Stomach (tissue), 9 donors: Measurements from ENCODE around the gene OTUD7B. TPM values are rescaled to one million over a fixed set of nuclear protein-coding genes. Genes with fewer than 3 reads are reported as not detected.
"Not testable (repeated sequence)": the region's sequence is repeated elsewhere in the genome, so short reads cannot be mapped to it uniquely, and the experiment has no call there.

Experiments
- DNase-seq, 2 donors: peaks; one replicate each; pipeline versions ENCODE4 v3.0.0 to v3.0.0-alpha.2; 2013 to 2019
- H3K27ac ChIP-seq, 5 donors: fragments of 200-600 bp in 4 of 5; sonication (generic) in 4 of 5; one replicate each; pipeline ENCODE4 v1.5.1; 2013 to 2019; ENCODE audit warnings: mild to moderate bottlenecking in 1 of 5, moderate library complexity in 1 of 5
- H3K27me3 ChIP-seq, 3 donors: fragments of 200-600 bp; sonication (generic); one replicate each; pipeline ENCODE4 v1.5.1; 2017 to 2019; ENCODE audit warnings: mixed run types in 1 of 3
- H3K36me3 ChIP-seq, 4 donors: fragments of 200-600 bp; sonication (generic); 1 replicate in 3 of 4; 2 replicates in 1 of 4; pipeline ENCODE4 v1.5.1; 2016 to 2019
- H3K4me1 ChIP-seq, 4 donors: fragments of 200-600 bp; sonication (generic); one replicate each; pipeline ENCODE4 v1.5.1; 2016 to 2019
- H3K4me3 ChIP-seq, 4 donors: fragments of 200-600 bp; sonication (generic) in 3 of 4; one replicate each; pipeline ENCODE4 v1.5.1; 2016 to 2019; ENCODE audit warnings: mild to moderate bottlenecking in 1 of 4
- H3K9me3 ChIP-seq, 4 donors: fragments of 200-600 bp; sonication (generic); one replicate each; pipeline ENCODE4 v1.5.1; 2016 to 2019
- CTCF ChIP-seq, 7 experiments: fragments of 450-650 bp in 4 of 7; fragments of 200-600 bp in 3 of 7; sonication (generic) in 3 of 7; IDR thresholded peaks; one replicate each; pipeline ENCODE4 v1.5.1; 2016 to 2019; ENCODE audit warnings: antibody characterized with exemption in 7 of 7, control low read depth in 2 of 7, mild to moderate bottlenecking in 1 of 7
- EP300 ChIP-seq: sonication (generic); formaldehyde crosslinking; IDR thresholded peaks from one replicate; pipeline ENCODE4 v1.6.1; 2017; ENCODE audit warnings: antibody characterized with exemption
- POLR2A ChIP-seq, 4 donors: fragments of 450-650 bp; IDR thresholded peaks; one replicate each; pipeline ENCODE4 v1.6.1; 2016; ENCODE audit warnings: antibody characterized with exemption in 4 of 4, control low read depth in 2 of 4, mild to moderate bottlenecking in 1 of 4, moderate library complexity in 1 of 4
- POLR2AphosphoS5 ChIP-seq, 3 donors: sonication (generic); formaldehyde crosslinking; IDR thresholded peaks; one replicate each; pipeline ENCODE4 v1.6.1; 2016; ENCODE audit warnings: antibody characterized with exemption in 3 of 3
- WGBS, 5 donors: extraction: QIAGEN DNeasy Blood & Tissue Kit in 3 of 5; methylation state at CpG; one replicate each; pipeline versions ENCODE4 v1.1.5 to v1.1.7; 2013 to 2018; 5-methylcytosine and 5-hydroxymethylcytosine counted together
- intact Hi-C: fragments of 100-400 bp; cut with DNase I; formaldehyde crosslinking; loops from one replicate; pipeline ENCODE4 v1.15.1; 2023; ENCODE audit warnings: low total_unique reads
- polyA plus RNA-seq, 3 donors: library from polyadenylated mRNA; stranded (reverse); fragments of 200-250 nt; gene quantifications; one replicate each; pipeline ENCODE4 v1.2.3, GENCODE V29; 2013
- total RNA-seq, 5 donors: library from RNA; depleted of rRNA; stranded (reverse); fragments of >200 nt; gene quantifications; one replicate each; pipeline versions ENCODE4 v1.1.0 to v1.2.3, GENCODE V29; 2014 to 2016
- donor health status: healthy with polysubstance abuse.
- donor health status: Bipolar disorder and iron deficiency.
- donor health status: healthy.

The OTUD7B gene
- total and polyA plus RNA-seq, 8 donors, result 2.2 to 38.8 (median 10.9) TPM

GRCh38 chr1:149962039-149962647 is 48.4 kb downstream of the OTUD7B start:
- H3K36me3 ChIP-seq, result peaks cover 58 to 89% (median 83%) of the 10 kb centered on the region in 4 donors
- TF ChIP-seq POLR2A (IDR thresholded peaks at IDR 0.05), result no peak
- peak in 1 of 3 donors; percentile 66 for TF ChIP-seq POLR2AphosphoS5 (IDR thresholded peaks at IDR 0.05)
- peak in 5 of 7 experiments; percentile 57 to 90 (median 77) for TF ChIP-seq CTCF (IDR thresholded peaks at IDR 0.05)
- TF ChIP-seq EP300, result no peak
- peak overlapping the region in 4 of 5 donors; percentile 20 to 67 (median 63) for H3K27ac ChIP-seq

GRCh38 chr1:149957548-149957947 is 53.0 kb downstream of the OTUD7B start:
- H3K27me3 ChIP-seq, H3K9me3 ChIP-seq, H3K4me1 ChIP-seq, intact Hi-C loops, H3K27ac ChIP-seq, DNase-seq, H3K4me3 ChIP-seq: not testable (repeated sequence)
- H3K36me3 ChIP-seq, result peaks cover 26 to 60% (median 54%) of the 10 kb centered on the region in 4 donors
- WGBS, 5 donors, result 96 to 98% (median 97%) methylated on average over 11 to 14 of the region's 14 CpGs

More at GRCh38 chr1:149962039-149962647, 48.4 kb downstream of the OTUD7B start:
- Histone ChIP-seq H3K27me3 (no peaks in the 10 kb centered on the region), H3K4me3 (no peak overlapping the region), H3K9me3 (peaks cover 0 to 4% (median 0%) of the 10 kb centered on the region in 4 donors), H3K4me1 (peaks cover 7 to 44% (median 11%) of the 10 kb centered on the region in 4 donors)
- intact Hi-C loops, result loop anchor here (10.0 kb wide), 1 partner anchor 213 kb away; no protein-coding TSS in a partner anchor
- DNase-seq, result peak; percentile 63 to 91
- WGBS, 5 donors, result 7 to 18% (median 15%) methylated on average over 3 of the region's 3 CpGs

- intact Hi-C loops, result no loop called here
- H3K36me3 ChIP-seq, result peaks cover 43 to 70% (median 59%) of the 10 kb centered on the region in 4 donors
- no peaks in the 10 kb centered on the region for H3K9me3 ChIP-seq
- no peak overlapping the region for H3K27ac ChIP-seq
- DNase-seq, result no peak
- H3K4me1 ChIP-seq, result no peaks in the 10 kb centered on the region
- TF ChIP-seq POLR2AphosphoS5 (IDR thresholded peaks at IDR 0.05) (no peak), CTCF (IDR thresholded peaks at IDR 0.05) (no peak), POLR2A (IDR thresholded peaks at IDR 0.05) (no peak), EP300 (no peak)
- H3K27me3 ChIP-seq, result no peaks in the 10 kb centered on the region
- 77 to 89% (median 86%) methylated on average over 6 of the region's 6 CpGs for WGBS, 5 donors
- no peak overlapping the region for H3K4me3 ChIP-seq
Observed at GRCh38 chr1:149949911-149950310, 60.6 kb downstream of the OTUD7B start.

GRCh38 chr1:149945206-149945605 is 65.3 kb downstream of the OTUD7B start:
- WGBS, 5 donors, result 78 to 93% (median 89%) methylated on average over 4 of the region's 4 CpGs
- Histone ChIP-seq H3K4me1 (peaks cover 0 to 25% (median 12%) of the 10 kb centered on the region in 4 donors), H3K27me3 (no peaks in the 10 kb centered on the region), H3K27ac (no peak overlapping the region), H3K36me3 (peaks cover 54 to 73% (median 69%) of the 10 kb centered on the region in 4 donors), H3K9me3 (no peaks in the 10 kb centered on the region), H3K4me3 (no peak overlapping the region)
- intact Hi-C loops, result no loop called here
- TF ChIP-seq POLR2AphosphoS5 (IDR thresholded peaks at IDR 0.05) (no peak), EP300 (no peak), CTCF (IDR thresholded peaks at IDR 0.05) (no peak), POLR2A (IDR thresholded peaks at IDR 0.05) (no peak)
- DNase-seq, result no peak

- intact Hi-C loops, result no loop called here
- H3K4me1 ChIP-seq, result peaks cover 13 to 47% (median 30%) of the 10 kb centered on the region in 4 donors
- H3K9me3 ChIP-seq, result no peaks in the 10 kb centered on the region
- peak overlapping the region in 3 of 5 donors; percentile 36 to 88 (median 62) for H3K27ac ChIP-seq
- H3K4me3 ChIP-seq, result no peak overlapping the region
- no peak for DNase-seq
- H3K27me3 ChIP-seq, result no peaks in the 10 kb centered on the region
- peaks cover 37 to 50% (median 46%) of the 10 kb centered on the region in 4 donors for H3K36me3 ChIP-seq
- TF ChIP-seq EP300, result no peak
- no peak for TF ChIP-seq POLR2A (IDR thresholded peaks at IDR 0.05)
- no peak for TF ChIP-seq POLR2AphosphoS5 (IDR thresholded peaks at IDR 0.05)
- no peak for TF ChIP-seq CTCF (IDR thresholded peaks at IDR 0.05)
- WGBS, 5 donors, result 41 to 59% (median 52%) methylated on average over 3 of the region's 3 CpGs
Observed at GRCh38 chr1:149942885-149943284, 67.6 kb downstream of the OTUD7B start.
